Transverse colon (tissue), 4 donors: ENCODE results near the gene BAIAP2. TPM values are rescaled to one million over a fixed set of nuclear protein-coding genes. Genes with fewer than 3 reads are reported as not detected.

Experiments used
- DNase-seq: peaks from one replicate; pipeline ENCODE4 v3.0.0-alpha.2; 2019
- H3K27ac ChIP-seq, 4 donors: fragments of 200-600 bp; sonication (generic); 2 replicates each; pipeline ENCODE4 v1.5.1; 2016 to 2018; ENCODE audit warnings: inconsistent platforms in 4 of 4
- H3K27me3 ChIP-seq: fragments of 200-600 bp; sonication (generic); 2 replicates; pipeline ENCODE4 v1.5.1; 2017; ENCODE audit warnings: inconsistent platforms
- H3K36me3 ChIP-seq, 4 donors: fragments of 200-600 bp; sonication (generic); 2 replicates each; pipeline ENCODE4 v1.5.1; 2017 to 2019; ENCODE audit warnings: inconsistent platforms in 4 of 4
- H3K4me1 ChIP-seq, 4 donors: fragments of 200-600 bp; sonication (generic); 2 replicates each; pipeline ENCODE4 v1.5.1; 2017 to 2020; ENCODE audit warnings: inconsistent platforms in 4 of 4
- H3K4me3 ChIP-seq, 4 donors: fragments of 200-600 bp; sonication (generic); 1 replicate in 1 of 4; 2 replicates in 3 of 4; pipeline versions ENCODE4 v1.5.1 to v1.6.1; 2017 to 2019; ENCODE audit warnings: inconsistent platforms in 4 of 4
- H3K9me3 ChIP-seq, 2 donors: fragments of 200-600 bp; sonication (generic); 2 replicates each; pipeline ENCODE4 v1.5.1; 2017 to 2019; ENCODE audit warnings: inconsistent platforms in 2 of 2
- CTCF ChIP-seq, 5 experiments: fragments of 200-600 bp in 3 of 5; fragments of 450-650 bp in 2 of 5; sonication (generic) in 3 of 5; IDR thresholded peaks; 1 replicate in 2 of 5; 2 replicates in 3 of 5; pipeline ENCODE4 v1.5.1; 2016 to 2017; ENCODE audit warnings: antibody characterized with exemption in 5 of 5, inconsistent platforms in 3 of 5, mild to moderate bottlenecking in 2 of 5, moderate library complexity in 1 of 5
- EP300 ChIP-seq: sonication (generic); formaldehyde crosslinking; IDR thresholded peaks from one replicate; pipeline ENCODE4 v1.6.1; 2017; ENCODE audit warnings: antibody characterized with exemption, low read depth
- POLR2A ChIP-seq: fragments of 450-650 bp; IDR thresholded peaks from one replicate; pipeline ENCODE4 v1.6.1; 2016; ENCODE audit warnings: antibody characterized with exemption, mild to moderate bottlenecking, moderate library complexity
- POLR2AphosphoS5 ChIP-seq, 3 donors: sonication (generic); formaldehyde crosslinking; IDR thresholded peaks; one replicate each; pipeline ENCODE4 v1.6.1; 2016; ENCODE audit warnings: antibody characterized with exemption in 3 of 3
- WGBS, 2 donors: methylation state at CpG; one replicate each; pipeline ENCODE4 v1.1.5; 2018; ENCODE audit warnings: low coverage in 1 of 2; 5-methylcytosine and 5-hydroxymethylcytosine counted together
- in situ Hi-C, 4 donors: fragments of 200-750 bp; cut with MboI; loops; one replicate each; pipeline versions ENCODE4 v1.15.0 to v1.15.1; 2017; ENCODE audit warnings: low sequenced_read_pairs in 3 of 4, low pct_ligation_motif_present in 1 of 4, low pct_unique_long_range_greater_than_20kb in 1 of 4
- intact Hi-C: fragments of 100-400 bp; cut with DNase I; formaldehyde crosslinking; loops from one replicate; pipeline ENCODE4 v1.15.1; 2023; ENCODE audit warnings: low total_unique reads
- total RNA-seq, 4 donors: library from RNA; depleted of rRNA; stranded (reverse); fragments of >200 nt; gene quantifications; one replicate each; pipeline ENCODE4 v1.1.0, GENCODE V29; 2016

The BAIAP2 gene
- total RNA-seq, 4 donors from 2014 or later: 11.7 to 62.1 (median 39.6) TPM

GRCh38 chr17:81061027-81061735 is 26.2 kb downstream of the BAIAP2 start:
- TF ChIP-seq CTCF (IDR thresholded peaks at IDR 0.05): no peak
- TF ChIP-seq POLR2A: no peak
- no peak for TF ChIP-seq POLR2AphosphoS5 (IDR thresholded peaks at IDR 0.05)
- TF ChIP-seq EP300: no peak
- Histone ChIP-seq H3K36me3 (no peaks in the 10 kb centered on the region), H3K9me3 (no peaks in the 10 kb centered on the region), H3K27me3 (no peaks in the 10 kb centered on the region), H3K27ac (peak overlapping the region in 1 of 4 donors; percentile 35), H3K4me3 (no peak overlapping the region), H3K4me1 (peaks cover 10 to 71% (median 54%) of the 10 kb centered on the region in 4 donors)
- intact Hi-C loops: no loop called here
- in situ Hi-C loops: no loop called here
- 76 to 87% methylated on average over 9 to 28 of the region's 28 CpGs for WGBS, 2 donors
- DNase-seq: no peak

GRCh38 chr17:81062014-81062780 is 27.2 kb downstream of the BAIAP2 start:
- no peaks in the 10 kb centered on the region for H3K36me3 ChIP-seq
- no peaks in the 10 kb centered on the region for H3K9me3 ChIP-seq
- H3K27ac ChIP-seq: no peak overlapping the region
- peaks cover 10 to 66% (median 48%) of the 10 kb centered on the region in 4 donors for H3K4me1 ChIP-seq
- 90 to 99% methylated on average over 8 to 19 of the region's 19 CpGs for WGBS, 2 donors
- no peak for TF ChIP-seq CTCF (IDR thresholded peaks at IDR 0.05)
- TF ChIP-seq POLR2AphosphoS5 (IDR thresholded peaks at IDR 0.05): no peak
- no peak for TF ChIP-seq EP300
- no peak for TF ChIP-seq POLR2A
- H3K27me3 ChIP-seq: no peaks in the 10 kb centered on the region
- in situ Hi-C loops: no loop called here
- H3K4me3 ChIP-seq: no peak overlapping the region
- intact Hi-C loops: no loop called here
- no peak for DNase-seq

GRCh38 chr17:81063106-81064093 is 28.4 kb downstream of the BAIAP2 start:
- intact Hi-C loops (no loop called here), in situ Hi-C loops (no loop called here)
- Histone ChIP-seq H3K4me1 (peaks cover 7 to 56% (median 39%) of the 10 kb centered on the region in 4 donors), H3K9me3 (no peaks in the 10 kb centered on the region), H3K4me3 (no peak overlapping the region), H3K36me3 (no peaks in the 10 kb centered on the region), H3K27me3 (no peaks in the 10 kb centered on the region), H3K27ac (no peak overlapping the region)
- TF ChIP-seq POLR2A (no peak), CTCF (IDR thresholded peaks at IDR 0.05) (no peak), POLR2AphosphoS5 (IDR thresholded peaks at IDR 0.05) (no peak), EP300 (no peak)
- DNase-seq: no peak
- 69 to 100% methylated on average over 3 to 19 of the region's 22 CpGs for WGBS, 2 donors
